Measurements from ENCODE around the gene SH2D6. TPM values are rescaled to one million over a fixed set of nuclear protein-coding genes. Genes with fewer than 3 reads are reported as not detected.

SH2D6 gene
- total and polyA plus RNA-seq, 9 of the 15 experiments (the other 6 are each of a cell fraction or from before 2014, with no cell fraction given): 0.07 to 0.76 (median 0.33) TPM; not detected in 2

- TF ChIP-seq POLR2B (IDR thresholded peaks at IDR 0.05; ENCODE audit: low read depth, partially characterized antibody) (no peak), ZNF589 (CRISPR knock-in tag; IDR thresholded peaks at IDR 0.05; ENCODE audit: low read depth) (peak; percentile 19), ZKSCAN3 (CRISPR knock-in tag; IDR thresholded peaks at IDR 0.05) (0 out of 2 replicates have a peak, but pooled peaks have one; percentile 30), BRCA1 (IDR thresholded peaks at IDR 0.05) (no peak), BRCA1 (CRISPR knock-in tag; IDR thresholded peaks at IDR 0.05) (no peak), LARP7 (IDR thresholded peaks at IDR 0.05) (peak; percentile 55; the same call in 1 of the 2 replicates), CSDE1 (IDR thresholded peaks at IDR 0.05) (no peak), ZBTB9 (CRISPR knock-in tag; IDR thresholded peaks at IDR 0.05) (peak; percentile 61; the same call in 1 of the 2 replicates), THAP7 (CRISPR knock-in tag; IDR thresholded peaks at IDR 0.05) (no peak), HINFP (tag; conservative IDR thresholded peaks at IDR 0.05; ENCODE audit: low read depth) (0 out of 2 replicates have a peak, but pooled peaks have one; percentile 72), PREB (CRISPR knock-in tag; IDR thresholded peaks at IDR 0.05) (no peak), U2AF1 (optimal IDR thresholded peaks at IDR 0.05; ENCODE audit: low read depth, low read length) (no peak), ARID4B (CRISPR knock-in tag; IDR thresholded peaks at IDR 0.05) (no peak), ERF (CRISPR knock-in tag; IDR thresholded peaks at IDR 0.05) (no peak), HDAC8 (tag; IDR thresholded peaks at IDR 0.05) (0 out of 2 replicates have a peak, but pooled peaks have one; percentile 19), ZSCAN32 (CRISPR knock-in tag; IDR thresholded peaks at IDR 0.05) (no peak), HNRNPUL1 (IDR thresholded peaks at IDR 0.05; ENCODE audit: low read length) (no peak), POLR2AphosphoS2 (IDR thresholded peaks at IDR 0.05; ENCODE audit: low read length) (no peak), HMBOX1 (IDR thresholded peaks at IDR 0.05) (no peak)
Measured at GRCh38 chr2:85420536-85421259, 2.2 kb downstream of the SH2D6 start (continued).

Measured in K562 (cell line).